SK-N-SH treated with all-trans-retinoic acid at 6 μM for 48 hours (cell line): Measurements from ENCODE around the gene ZNF358.

Experiments
- ATAC-seq: fragments of 200-7000 bp; cut with Tn5 transposase; 3 replicates; pipeline ENCODE4 v1.9.1; 2020; ENCODE audit warnings: mild to moderate bottlenecking, moderate library complexity
- ARNTL ChIP-seq: fragments of 450-650 bp; formaldehyde crosslinking; IDR thresholded peaks from 2 replicates; pipeline ENCODE4 v1.5.0; 2020; ENCODE audit warnings: low read depth, mild to moderate bottlenecking, moderate library complexity, borderline replicate concordance
- BACH2 ChIP-seq: fragments of 250-450 bp; sonication (Bioruptor Pico); IDR thresholded peaks from 2 replicates; pipeline ENCODE4 v1.9.0; 2021; ENCODE audit warnings: mild to moderate bottlenecking, borderline replicate concordance
- CREB5 ChIP-seq: fragments of 250-450 bp; sonication (Bioruptor Pico); IDR thresholded peaks from 2 replicates; pipeline ENCODE4 v1.5.1; 2020; ENCODE audit warnings: low read depth, mild to moderate bottlenecking, moderate library complexity
- CSDC2 ChIP-seq: fragments of 250-450 bp; sonication (Bioruptor Pico); IDR thresholded peaks from 2 replicates; pipeline ENCODE4 v1.5.0; 2020; ENCODE audit warnings: mild to moderate bottlenecking, moderate library complexity
- CSRNP3 ChIP-seq: fragments of 250-450 bp; sonication (Bioruptor Pico); IDR thresholded peaks from 2 replicates; pipeline ENCODE4 v1.5.1; 2021; ENCODE audit warnings: mild to moderate bottlenecking, moderate library complexity
- ESRRG ChIP-seq: fragments of 250-450 bp; sonication (Bioruptor Pico); IDR thresholded peaks from 2 replicates; pipeline ENCODE4 v1.6.1; 2021; ENCODE audit warnings: mild to moderate bottlenecking
- GLIS3 ChIP-seq: fragments of 250-450 bp; sonication (Bioruptor Pico); IDR thresholded peaks from 2 replicates; pipeline ENCODE4 v1.5.0; 2020; ENCODE audit warnings: mild to moderate bottlenecking, moderate library complexity
- OSR1 ChIP-seq: fragments of 250-450 bp; sonication (Bioruptor Pico); IDR thresholded peaks from 2 replicates; pipeline ENCODE4 v1.8.0; 2022; ENCODE audit warnings: moderate library complexity, mild to moderate bottlenecking, inconsistent platforms
- PATZ1 ChIP-seq: fragments of 250-450 bp; sonication (Bioruptor Pico); IDR thresholded peaks from 2 replicates; pipeline ENCODE4 v1.8.0; 2020; ENCODE audit warnings: mild to moderate bottlenecking, moderate library complexity, borderline replicate concordance
- POU6F1 ChIP-seq: fragments of 250-450 bp; sonication (Bioruptor Pico); IDR thresholded peaks from 2 replicates; pipeline ENCODE4 v1.8.0; 2021; ENCODE audit warnings: low read depth, mild to moderate bottlenecking, moderate library complexity, borderline replicate concordance
- RARB ChIP-seq: fragments of 250-450 bp; sonication (Bioruptor Pico); IDR thresholded peaks from 2 replicates; pipeline ENCODE4 v1.8.0; 2021; ENCODE audit warnings: mild to moderate bottlenecking, moderate library complexity
- SNAI2 ChIP-seq: fragments of 250-450 bp; sonication (Bioruptor Pico); IDR thresholded peaks from 2 replicates; pipeline ENCODE4 v1.5.0; 2020; ENCODE audit warnings: mild to moderate bottlenecking, moderate library complexity
- TCF4 ChIP-seq: fragments of 250-450 bp; sonication (Bioruptor Pico); IDR thresholded peaks from 2 replicates; pipeline ENCODE4 v1.8.0; 2021; ENCODE audit warnings: mild to moderate bottlenecking, moderate library complexity, borderline replicate concordance
- TOX ChIP-seq: fragments of 250-450 bp; sonication (Bioruptor Pico); IDR thresholded peaks from 2 replicates; pipeline ENCODE4 v1.8.0; 2021; ENCODE audit warnings: mild to moderate bottlenecking, moderate library complexity, borderline replicate concordance
- TSHZ2 ChIP-seq: fragments of 250-450 bp; sonication (Bioruptor Pico); IDR thresholded peaks from 2 replicates; pipeline ENCODE4 v1.5.0; 2020; ENCODE audit warnings: mild to moderate bottlenecking, moderate library complexity
- ZC3H10 ChIP-seq: fragments of 250-450 bp; sonication (Bioruptor Pico); IDR thresholded peaks from 2 replicates; pipeline ENCODE4 v1.5.1; 2021; ENCODE audit warnings: mild to moderate bottlenecking, moderate library complexity
- ZFP3 ChIP-seq: fragments of 250-450 bp; sonication (Bioruptor Pico); IDR thresholded peaks from 2 replicates; pipeline ENCODE4 v1.5.0; 2020; ENCODE audit warnings: mild to moderate bottlenecking, moderate library complexity
- ZNF70 ChIP-seq: fragments of 450-650 bp; formaldehyde crosslinking; IDR thresholded peaks from 2 replicates; pipeline ENCODE4 v1.5.0; 2020; ENCODE audit warnings: mild to moderate bottlenecking, moderate library complexity
- ZNF8 ChIP-seq: fragments of 450-650 bp; formaldehyde crosslinking; IDR thresholded peaks from 2 replicates; pipeline ENCODE4 v1.5.0; 2020; ENCODE audit warnings: mild to moderate bottlenecking, moderate library complexity

Gene ZNF358

GRCh38 chr19:7476241-7476640 is 39.7 kb upstream of the ZNF358 start (continued):
- no peak for TF ChIP-seq POU6F1 (CRISPR knock-in tag)

- no peak for TF ChIP-seq TCF4 (CRISPR knock-in tag)
- no peak for TF ChIP-seq CREB5 (CRISPR knock-in tag)
- no peak for TF ChIP-seq ARNTL (CRISPR knock-in tag)
- TF ChIP-seq PATZ1 (CRISPR knock-in tag): no peak
- TF ChIP-seq ESRRG (CRISPR knock-in tag): no peak
- no peak for TF ChIP-seq TSHZ2 (CRISPR knock-in tag)
- ATAC-seq: no peak
These were observed 39.0 kb upstream of the ZNF358 start for GRCh38 chr19:7476777-7477494.

GRCh38 chr19:7477758-7478157 is 38.1 kb upstream of the ZNF358 start:
- TF ChIP-seq GLIS3 (CRISPR knock-in tag) (no peak), TSHZ2 (CRISPR knock-in tag) (no peak), ESRRG (CRISPR knock-in tag) (no peak), ZC3H10 (CRISPR knock-in tag) (no peak), SNAI2 (CRISPR knock-in tag) (no peak), CSRNP3 (CRISPR knock-in tag) (no peak)
- no peak for ATAC-seq

- ATAC-seq: no peak
- TF ChIP-seq CREB5 (CRISPR knock-in tag) (no peak), GLIS3 (CRISPR knock-in tag) (no peak), RARB (CRISPR knock-in tag) (no peak), TOX (CRISPR knock-in tag) (no peak), ESRRG (CRISPR knock-in tag) (no peak), POU6F1 (CRISPR knock-in tag) (no peak), CSDC2 (no peak), BACH2 (CRISPR knock-in tag) (no peak), OSR1 (CRISPR knock-in tag) (no peak), ZNF8 (CRISPR knock-in tag) (no peak), ZNF70 (CRISPR knock-in tag) (no peak), ZFP3 (CRISPR knock-in tag) (no peak), SNAI2 (CRISPR knock-in tag) (no peak)
These were observed 37.6 kb upstream of the ZNF358 start for GRCh38 chr19:7478173-7478842.
